Measurements from ENCODE around the gene MRS2.

- TF ChIP-seq CTCF (IDR thresholded peaks at IDR 0.05; ENCODE audit: insufficient read depth, low read length, poor library complexity, severe bottlenecking), result no peak
- no peak for TF ChIP-seq EZH2phosphoT487 (conservative IDR thresholded peaks at IDR 0.05; ENCODE audit: low read length)
Measured at GRCh38 chr6:24426729-24427446, 24.2 kb downstream of the MRS2 start.

Data from SU-DHL-6 (cell line).